ENCODE data around the gene ASTN2.

Gene ASTN2

DNA sequence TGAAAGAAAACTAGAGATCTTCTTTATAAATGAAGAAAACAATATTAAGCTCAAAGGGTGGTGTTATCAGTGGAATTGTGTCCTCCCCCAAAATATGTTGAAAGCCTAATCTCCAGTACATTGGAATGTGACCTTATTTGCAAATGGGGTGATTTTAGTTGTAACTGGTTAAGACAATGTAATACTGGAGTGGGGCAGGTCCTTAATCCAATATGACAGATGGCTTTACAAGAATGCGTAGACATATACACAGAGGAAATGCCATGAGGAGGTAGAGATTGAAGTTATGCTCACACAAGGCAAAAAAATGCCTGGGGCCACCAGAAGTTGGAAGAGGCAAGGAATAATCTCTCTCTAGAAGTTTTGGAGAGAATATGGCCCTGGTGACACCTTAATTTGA is 741.5 kb downstream of the ASTN2 start:
- no peak overlapping the region for H3K27ac ChIP-seq
- TF ChIP-seq, protein P1, sequence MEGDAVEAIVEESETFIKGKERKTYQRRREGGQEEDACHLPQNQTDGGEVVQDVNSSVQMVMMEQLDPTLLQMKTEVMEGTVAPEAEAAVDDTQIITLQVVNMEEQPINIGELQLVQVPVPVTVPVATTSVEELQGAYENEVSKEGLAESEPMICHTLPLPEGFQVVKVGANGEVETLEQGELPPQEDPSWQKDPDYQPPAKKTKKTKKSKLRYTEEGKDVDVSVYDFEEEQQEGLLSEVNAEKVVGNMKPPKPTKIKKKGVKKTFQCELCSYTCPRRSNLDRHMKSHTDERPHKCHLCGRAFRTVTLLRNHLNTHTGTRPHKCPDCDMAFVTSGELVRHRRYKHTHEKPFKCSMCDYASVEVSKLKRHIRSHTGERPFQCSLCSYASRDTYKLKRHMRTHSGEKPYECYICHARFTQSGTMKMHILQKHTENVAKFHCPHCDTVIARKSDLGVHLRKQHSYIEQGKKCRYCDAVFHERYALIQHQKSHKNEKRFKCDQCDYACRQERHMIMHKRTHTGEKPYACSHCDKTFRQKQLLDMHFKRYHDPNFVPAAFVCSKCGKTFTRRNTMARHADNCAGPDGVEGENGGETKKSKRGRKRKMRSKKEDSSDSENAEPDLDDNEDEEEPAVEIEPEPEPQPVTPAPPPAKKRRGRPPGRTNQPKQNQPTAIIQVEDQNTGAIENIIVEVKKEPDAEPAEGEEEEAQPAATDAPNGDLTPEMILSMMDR (conservative IDR thresholded peaks at IDR 0.05), result no peak
- TF ChIP-seq ZFX (IDR thresholded peaks at IDR 0.05), result no peak

- TF ChIP-seq ZFX (IDR thresholded peaks at IDR 0.05), result no peak
- TF ChIP-seq, protein P1 (conservative IDR thresholded peaks at IDR 0.05), result no peak
- H3K27ac ChIP-seq, result no peak overlapping the region
Observed at GRCh38 chr9:116671605-116672004, 743.3 kb downstream of the ASTN2 start.

DNA sequence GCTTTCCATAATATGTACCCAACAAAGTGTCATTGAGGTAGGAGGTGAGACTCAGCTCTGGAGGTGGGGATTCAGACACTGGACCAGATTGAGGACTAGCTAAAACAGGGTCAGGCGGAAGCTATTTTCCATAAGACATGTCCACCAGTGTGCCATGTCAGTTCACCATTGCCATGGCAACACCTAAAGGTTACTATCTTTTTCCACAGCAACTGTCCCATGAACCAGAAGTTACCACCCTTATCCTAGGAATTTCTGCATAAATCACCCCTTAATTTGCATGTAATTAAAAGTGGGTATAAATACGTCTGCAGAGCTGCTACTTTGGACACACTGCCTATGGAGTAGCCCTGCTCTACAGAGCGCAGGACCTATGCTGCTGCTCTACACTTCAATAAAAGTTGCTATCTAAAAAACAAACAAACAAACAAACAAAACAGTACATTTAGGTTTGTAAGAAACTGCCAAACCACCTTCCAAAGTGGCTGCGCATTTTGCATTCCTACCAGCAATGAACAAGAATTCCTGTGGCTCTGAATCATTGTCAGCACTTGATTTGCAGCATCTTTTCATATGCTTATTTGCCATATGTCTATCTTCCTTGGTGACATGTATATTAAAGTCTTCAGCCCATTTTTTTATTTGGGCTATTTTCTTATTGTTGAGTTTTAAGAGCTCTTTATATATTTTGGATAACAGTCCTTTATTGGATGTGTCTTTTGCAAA is 745.7 kb downstream of the ASTN2 start:
- no peak for TF ChIP-seq ZFX (IDR thresholded peaks at IDR 0.05)
- TF ChIP-seq, protein P1 (conservative IDR thresholded peaks at IDR 0.05), result no peak
- H3K27ac ChIP-seq, result no peak overlapping the region

- no peak for TF ChIP-seq ZFX (IDR thresholded peaks at IDR 0.05)
- TF ChIP-seq, protein P1 (conservative IDR thresholded peaks at IDR 0.05), result no peak
- no peak overlapping the region for H3K27ac ChIP-seq
Observed at GRCh38 chr9:116663581-116663980, 751.3 kb downstream of the ASTN2 start.

- TF ChIP-seq ZFX (IDR thresholded peaks at IDR 0.05), result no peak
- TF ChIP-seq, protein P1 (conservative IDR thresholded peaks at IDR 0.05), result no peak
- no peak overlapping the region for H3K27ac ChIP-seq
Observed at GRCh38 chr9:116662646-116663310, 752.1 kb downstream of the ASTN2 start.

DNA sequence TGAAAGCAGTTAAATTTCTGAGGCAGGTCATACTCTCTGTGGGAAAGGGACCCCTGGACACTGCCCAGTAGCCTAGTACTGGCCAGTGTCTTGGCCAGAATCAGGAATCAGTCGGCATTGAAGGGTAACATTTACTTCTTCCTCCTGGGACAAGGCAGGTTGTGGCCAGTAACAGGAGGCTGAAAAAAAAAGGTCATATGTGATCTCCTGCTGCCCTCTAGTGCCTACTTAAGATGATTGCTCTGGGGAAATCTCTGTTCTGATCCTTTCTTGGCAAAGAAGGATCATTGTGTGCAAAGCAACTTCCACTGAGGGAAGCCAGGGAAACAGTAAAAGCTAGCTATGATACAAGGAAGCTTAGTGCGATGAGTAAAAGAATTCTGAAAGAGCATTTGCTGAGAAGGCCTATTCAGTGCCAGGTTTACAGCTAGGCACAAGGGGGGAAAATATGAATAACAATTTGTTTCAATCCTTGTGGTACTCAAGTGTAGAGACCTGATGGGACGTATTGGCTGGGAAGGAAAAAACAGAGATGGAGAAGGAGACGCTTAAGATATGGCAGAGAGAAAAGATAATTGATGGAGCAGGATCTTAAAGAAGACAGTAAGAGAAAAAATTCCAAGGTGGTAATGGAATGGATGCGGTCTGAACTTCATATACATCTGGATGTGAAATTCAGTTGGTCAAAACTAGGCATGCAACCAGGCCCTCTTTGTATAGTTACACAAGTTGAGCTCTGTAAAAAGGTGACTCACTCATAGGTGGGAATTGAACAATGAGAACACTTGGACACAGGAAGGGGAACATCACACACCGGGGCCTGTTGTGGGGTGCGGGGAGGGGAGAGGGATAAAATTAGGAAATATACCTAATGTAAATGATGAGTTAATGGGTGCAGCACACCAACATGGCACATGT is 753.6 kb downstream of the ASTN2 start:
- H3K27ac ChIP-seq, result no peak overlapping the region
- TF ChIP-seq ZFX (IDR thresholded peaks at IDR 0.05), result no peak
- TF ChIP-seq, protein P1 (conservative IDR thresholded peaks at IDR 0.05), result peak; percentile 83
